Glomerular visceral epithelial cell (primary cell): Measurements from ENCODE around the gene MEGF6.
"Not testable (repeated sequence)": the region's sequence is repeated elsewhere in the genome, so short reads cannot be mapped to it uniquely, and the experiment has no call there.

Experiments used
- DNase-seq: peaks from one replicate; pipeline ENCODE4 v3.0.0-alpha.2; 2016; ENCODE audit errors: extremely low spot score

Gene MEGF6

GRCh38 chr1:3627515-3628253, 16.4 kb upstream of the MEGF6 start:
- no peak for DNase-seq

GRCh38 chr1:3626025-3626424, 14.7 kb upstream of the MEGF6 start:
- DNase-seq = no peak

GRCh38 chr1:3625151-3625907, 14.0 kb upstream of the MEGF6 start:
- peak; percentile 45 for DNase-seq

- peak; percentile 96 for DNase-seq
Measured at GRCh38 chr1:3624200-3625136, 13.2 kb upstream of the MEGF6 start, which contains the start of gene TPRG1L. Gene TPRG1L (plus strand): TSS chr1:3625015. CDS start chr1:3625073, 58 bp downstream.

- no peak for DNase-seq
Measured at GRCh38 chr1:3623441-3624199, 12.3 kb upstream of the MEGF6 start.

GRCh38 chr1:3622102-3622501, 10.8 kb upstream of the MEGF6 start:
- DNase-seq = not testable (repeated sequence)

- peak; percentile 54 for DNase-seq
Measured at GRCh38 chr1:3621151-3621671, 9.9 kb upstream of the MEGF6 start.

GRCh38 chr1:3620708-3621107, 9.4 kb upstream of the MEGF6 start:
- no peak for DNase-seq

GRCh38 chr1:3618881-3619671, 7.8 kb upstream of the MEGF6 start:
- peak; percentile 74 for DNase-seq

GRCh38 chr1:3618531-3618880, 7.2 kb upstream of the MEGF6 start:
- DNase-seq = no peak

GRCh38 chr1:3617806-3618345, 6.6 kb upstream of the MEGF6 start:
- DNase-seq = no peak

GRCh38 chr1:3616861-3617260, 5.6 kb upstream of the MEGF6 start:
- DNase-seq = no peak

- no peak for DNase-seq
Measured at GRCh38 chr1:3614755-3615742, 3.7 kb upstream of the MEGF6 start.

GRCh38 chr1:3612123-3612522, 815 bp upstream of the MEGF6 start:
- DNase-seq = no peak

GRCh38 chr1:3610527-3611169, 660 bp downstream of the MEGF6 start:
- no peak for DNase-seq

GRCh38 chr1:3609769-3610526, 1.4 kb downstream of the MEGF6 start:
- no peak for DNase-seq

GRCh38 chr1:3609016-3609768, 2.1 kb downstream of the MEGF6 start:
- no peak for DNase-seq
